Chondrocyte (in vitro differentiated cells): ENCODE results near the gene CD36. TPM values are rescaled to one million over a fixed set of nuclear protein-coding genes. Genes with fewer than 3 reads are reported as not detected.

Source experiments
- DNase-seq: peaks from one replicate; pipeline ENCODE4 v3.0.0; 2021; ENCODE audit warnings: mixed read lengths, low spot score
- H3K27ac Mint-ChIP-seq: one replicate; pipeline ENCODE4 v1.8.0; 2021; ENCODE audit warnings: mild to moderate bottlenecking, moderate library complexity, mixed read lengths; ENCODE audit not compliant: unreplicated experiment
- H3K27me3 Mint-ChIP-seq: 2 replicates; pipeline ENCODE4 v1.8.0; 2021; ENCODE audit warnings: low read depth, mixed read lengths
- H3K36me3 Mint-ChIP-seq: 2 replicates; pipeline ENCODE4 v1.8.0; 2021; ENCODE audit warnings: low read depth, mixed read lengths
- H3K4me1 Mint-ChIP-seq: 2 replicates; pipeline ENCODE4 v1.8.0; 2021; ENCODE audit warnings: low read depth, mild to moderate bottlenecking, mixed read lengths
- H3K4me3 Mint-ChIP-seq: one replicate; pipeline ENCODE4 v1.8.0; 2021; ENCODE audit warnings: mild to moderate bottlenecking, moderate library complexity, mixed read lengths; ENCODE audit not compliant: unreplicated experiment
- H3K9me3 Mint-ChIP-seq: 2 replicates; pipeline ENCODE4 v1.8.0; 2021; ENCODE audit warnings: low read depth, mixed read lengths
- total RNA-seq: library from RNA; stranded (reverse); gene quantifications from 3 replicates; pipeline ENCODE4 v1.2.1, GENCODE V29; 2021
- TF ChIP-seq, protein P1 (sequence below): fragments of 200-600 bp; sonication (generic); IDR thresholded peaks from 2 replicates; pipeline ENCODE4 v1.5.0; 2021; ENCODE audit warnings: antibody characterized with exemption, mild to moderate bottlenecking, moderate library complexity

Gene CD36
- total RNA-seq, 1 donor from 2014 or later = 0.72 TPM

DNA sequence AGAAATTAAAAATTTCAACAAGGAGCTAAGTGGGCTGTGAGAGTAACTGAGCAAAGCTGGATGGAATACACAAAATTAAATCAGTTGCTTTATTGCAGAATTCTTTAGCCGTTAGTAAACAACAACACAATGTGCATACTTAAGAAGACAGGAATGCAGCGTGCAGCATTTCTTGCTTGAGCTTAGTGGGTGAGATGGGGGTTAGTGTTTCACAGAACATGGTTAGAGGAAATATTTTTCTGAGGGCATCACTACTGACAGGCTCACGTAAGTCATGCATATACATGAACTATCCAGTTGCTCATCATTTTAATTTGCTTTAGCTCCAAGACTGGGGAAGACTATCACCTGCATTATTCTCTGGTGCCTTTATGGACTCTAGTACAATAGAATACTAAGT is 80.8 kb downstream of the CD36 start:
- Mint-ChIP-seq H3K4me1 (peaks cover 40% of the 10 kb centered on the region), H3K27me3 (no peaks in the 10 kb centered on the region), H3K27ac (no peak overlapping the region), H3K9me3 (no peaks in the 10 kb centered on the region), H3K36me3 (no peaks in the 10 kb centered on the region), H3K4me3 (no peak overlapping the region)
- TF ChIP-seq, protein P1, sequence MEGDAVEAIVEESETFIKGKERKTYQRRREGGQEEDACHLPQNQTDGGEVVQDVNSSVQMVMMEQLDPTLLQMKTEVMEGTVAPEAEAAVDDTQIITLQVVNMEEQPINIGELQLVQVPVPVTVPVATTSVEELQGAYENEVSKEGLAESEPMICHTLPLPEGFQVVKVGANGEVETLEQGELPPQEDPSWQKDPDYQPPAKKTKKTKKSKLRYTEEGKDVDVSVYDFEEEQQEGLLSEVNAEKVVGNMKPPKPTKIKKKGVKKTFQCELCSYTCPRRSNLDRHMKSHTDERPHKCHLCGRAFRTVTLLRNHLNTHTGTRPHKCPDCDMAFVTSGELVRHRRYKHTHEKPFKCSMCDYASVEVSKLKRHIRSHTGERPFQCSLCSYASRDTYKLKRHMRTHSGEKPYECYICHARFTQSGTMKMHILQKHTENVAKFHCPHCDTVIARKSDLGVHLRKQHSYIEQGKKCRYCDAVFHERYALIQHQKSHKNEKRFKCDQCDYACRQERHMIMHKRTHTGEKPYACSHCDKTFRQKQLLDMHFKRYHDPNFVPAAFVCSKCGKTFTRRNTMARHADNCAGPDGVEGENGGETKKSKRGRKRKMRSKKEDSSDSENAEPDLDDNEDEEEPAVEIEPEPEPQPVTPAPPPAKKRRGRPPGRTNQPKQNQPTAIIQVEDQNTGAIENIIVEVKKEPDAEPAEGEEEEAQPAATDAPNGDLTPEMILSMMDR = no peak
- no peak for DNase-seq

DNA sequence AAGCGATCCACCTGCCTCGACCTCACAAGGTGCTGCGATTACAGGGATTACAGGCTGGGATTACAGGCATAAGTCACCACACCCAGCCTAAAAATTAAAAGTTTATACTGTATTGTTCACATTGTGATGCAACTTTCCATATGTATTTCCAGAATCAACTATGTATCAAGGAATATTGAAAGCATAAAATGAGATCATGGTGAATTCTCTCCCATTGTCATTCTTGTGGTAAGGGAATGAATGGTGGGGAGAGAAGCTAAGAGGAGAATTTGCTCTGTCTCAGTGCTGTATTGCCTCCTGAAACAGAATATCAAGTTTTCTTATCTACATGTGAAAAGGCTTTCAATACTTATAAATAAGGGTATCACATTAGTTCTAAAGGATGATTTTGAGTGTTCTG is 81.7 kb downstream of the CD36 start:
- Mint-ChIP-seq H3K9me3 (no peaks in the 10 kb centered on the region), H3K36me3 (no peaks in the 10 kb centered on the region), H3K4me3 (no peak overlapping the region), H3K27ac (no peak overlapping the region), H3K4me1 (peaks cover 49% of the 10 kb centered on the region), H3K27me3 (no peaks in the 10 kb centered on the region)
- no peak for DNase-seq
- TF ChIP-seq, protein P1 = no peak

DNA sequence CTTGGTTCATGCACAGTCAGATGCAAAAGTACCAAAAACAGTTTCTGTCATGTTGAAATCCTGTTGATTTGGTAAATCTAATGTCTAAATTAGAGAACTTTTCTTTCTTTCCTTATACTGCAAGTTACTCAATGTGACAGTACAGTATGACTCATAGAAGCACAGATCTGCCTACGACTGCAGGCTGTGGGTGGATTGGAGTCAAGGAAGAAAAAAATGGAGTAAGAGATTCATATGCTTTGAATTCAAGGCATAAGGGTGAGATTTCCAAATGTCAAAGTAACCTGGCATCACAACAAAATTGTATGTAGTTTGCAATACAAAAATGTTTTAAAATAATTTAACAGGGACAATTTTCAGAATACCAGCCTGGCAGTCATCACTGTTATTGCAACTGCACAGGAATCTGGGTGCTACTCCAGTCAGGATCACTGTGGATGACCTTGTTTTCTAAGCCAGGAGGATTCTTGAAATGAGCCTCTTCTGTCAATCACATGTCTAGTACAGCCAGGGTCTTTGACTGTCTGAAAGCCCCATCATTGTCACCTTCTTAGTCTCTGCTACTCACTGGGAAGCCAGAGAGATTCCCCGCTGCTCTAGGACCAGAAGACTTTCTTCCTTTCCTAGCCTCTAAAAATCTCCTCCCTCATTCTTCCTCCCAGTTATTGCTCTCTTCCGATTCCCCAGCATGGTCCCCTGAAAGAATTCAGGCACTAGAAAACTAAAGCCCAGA is 83.6 kb downstream of the CD36 start:
- peaks cover 61% of the 10 kb centered on the region for H3K4me1 Mint-ChIP-seq
- no peaks in the 10 kb centered on the region for H3K36me3 Mint-ChIP-seq
- no peak for DNase-seq
- TF ChIP-seq, protein P1 = no peak
- peak overlapping the region; percentile 8 for H3K4me3 Mint-ChIP-seq
- no peaks in the 10 kb centered on the region for H3K9me3 Mint-ChIP-seq
- peak overlapping the region; percentile 94 for H3K27ac Mint-ChIP-seq
- no peaks in the 10 kb centered on the region for H3K27me3 Mint-ChIP-seq

DNA sequence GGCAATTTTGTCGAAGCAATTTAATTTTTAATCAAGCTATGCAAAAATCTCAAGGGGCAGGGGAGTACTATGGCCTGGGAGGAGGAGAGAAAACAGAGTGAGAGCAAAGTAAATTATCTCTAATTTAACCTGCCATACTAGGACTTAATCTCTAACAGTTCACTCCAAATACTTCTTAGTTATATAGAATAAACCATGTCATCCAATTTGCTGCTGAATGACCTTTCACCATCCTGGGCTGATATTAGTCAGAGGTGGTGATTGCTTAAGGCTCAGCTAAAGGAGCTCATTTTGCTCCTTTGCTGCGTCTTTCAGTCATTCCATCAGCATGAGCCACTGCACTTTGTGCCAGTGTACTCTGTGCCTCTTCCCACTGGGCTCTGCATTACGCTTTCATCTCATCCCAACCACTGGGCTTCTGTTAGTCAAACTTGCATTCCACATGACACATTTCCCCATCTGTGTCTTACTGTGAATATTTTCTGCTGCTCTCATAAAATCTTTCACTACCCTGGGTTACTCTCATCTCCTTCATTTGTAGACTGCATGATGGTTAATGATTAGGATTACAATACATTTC is 84.3 kb downstream of the CD36 start:
- H3K4me3 Mint-ChIP-seq = peak overlapping the region; percentile 8
- H3K9me3 Mint-ChIP-seq = no peaks in the 10 kb centered on the region
- peak overlapping the region; percentile 94 for H3K27ac Mint-ChIP-seq
- no peaks in the 10 kb centered on the region for H3K36me3 Mint-ChIP-seq
- DNase-seq = no peak
- peaks cover 61% of the 10 kb centered on the region for H3K4me1 Mint-ChIP-seq
- no peaks in the 10 kb centered on the region for H3K27me3 Mint-ChIP-seq
- TF ChIP-seq, protein P1 = no peak

DNA sequence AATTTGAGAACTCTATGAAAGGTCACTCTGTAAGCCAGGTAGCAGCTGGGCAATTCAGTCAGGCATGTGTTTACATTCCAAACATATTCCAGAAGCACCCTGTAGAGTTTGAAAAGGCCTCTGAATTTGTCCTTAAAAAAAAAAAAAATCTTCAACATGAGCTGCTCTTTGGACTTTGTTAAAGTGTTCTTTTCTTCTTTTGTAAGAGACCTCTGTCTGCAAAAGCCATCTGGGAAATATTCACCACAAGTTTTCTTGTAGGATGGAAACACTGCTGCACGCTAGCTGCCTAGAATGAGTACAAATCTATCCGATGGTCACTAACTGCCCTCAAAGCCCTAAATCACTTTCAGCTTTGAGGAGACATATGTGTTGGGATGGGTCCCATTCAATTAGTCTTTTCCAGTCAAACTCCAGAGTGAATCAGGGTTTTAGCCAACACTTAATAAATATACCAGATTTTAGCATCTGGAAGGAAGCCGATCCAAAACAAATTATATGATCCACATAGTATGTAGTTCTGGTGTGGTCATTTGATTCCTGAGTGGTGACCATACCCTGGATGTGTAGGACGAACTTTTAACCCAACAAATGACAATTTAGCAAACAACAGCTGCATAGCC is 85.9 kb downstream of the CD36 start:
- Mint-ChIP-seq H3K4me1 (peaks cover 61% of the 10 kb centered on the region), H3K27ac (peak overlapping the region; percentile 10), H3K27me3 (no peaks in the 10 kb centered on the region), H3K9me3 (no peaks in the 10 kb centered on the region), H3K36me3 (no peaks in the 10 kb centered on the region), H3K4me3 (no peak overlapping the region)
- DNase-seq = no peak
- TF ChIP-seq, protein P1 = no peak
